ENCODE measurements around the gene PFKL.
"Not testable (repeated sequence)": the region's sequence is repeated elsewhere in the genome, so short reads cannot be mapped to it uniquely, and the experiment has no call there.

Gene PFKL

DNA sequence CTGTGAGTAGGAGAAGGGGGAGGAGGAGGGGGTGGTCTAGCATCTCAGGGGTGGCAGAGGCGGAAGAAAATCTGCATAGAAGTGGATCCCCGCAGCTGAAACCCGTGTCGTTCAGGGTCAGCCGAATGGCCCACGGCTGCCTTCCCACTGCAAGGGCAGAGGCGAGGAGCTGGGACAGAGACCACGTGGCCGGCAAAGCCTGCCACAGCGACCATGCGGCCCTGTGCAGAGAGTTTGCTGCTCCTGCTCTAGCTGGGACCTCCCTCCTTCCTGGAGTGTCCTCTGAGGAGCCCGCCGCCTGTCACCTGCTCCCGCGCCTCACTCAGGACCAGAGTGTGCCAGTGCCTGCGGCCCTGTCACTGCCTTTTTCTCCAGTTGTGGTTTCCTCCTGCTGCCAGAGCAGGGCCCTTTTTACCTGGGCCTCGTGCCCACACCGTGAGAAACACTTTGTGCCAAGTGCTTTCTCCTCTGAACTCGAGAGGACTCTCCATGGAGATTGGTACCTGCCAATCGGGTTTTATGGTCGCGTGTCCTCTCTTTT is 48.1 kb downstream of the PFKL start:
- DNase-seq: no peak

- no peak for DNase-seq
Observed at GRCh38 chr21:44348861-44349260, 49.0 kb downstream of the PFKL start.

GRCh38 chr21:44349416-44349846 is 49.6 kb downstream of the PFKL start:
- no peak for DNase-seq

DNA sequence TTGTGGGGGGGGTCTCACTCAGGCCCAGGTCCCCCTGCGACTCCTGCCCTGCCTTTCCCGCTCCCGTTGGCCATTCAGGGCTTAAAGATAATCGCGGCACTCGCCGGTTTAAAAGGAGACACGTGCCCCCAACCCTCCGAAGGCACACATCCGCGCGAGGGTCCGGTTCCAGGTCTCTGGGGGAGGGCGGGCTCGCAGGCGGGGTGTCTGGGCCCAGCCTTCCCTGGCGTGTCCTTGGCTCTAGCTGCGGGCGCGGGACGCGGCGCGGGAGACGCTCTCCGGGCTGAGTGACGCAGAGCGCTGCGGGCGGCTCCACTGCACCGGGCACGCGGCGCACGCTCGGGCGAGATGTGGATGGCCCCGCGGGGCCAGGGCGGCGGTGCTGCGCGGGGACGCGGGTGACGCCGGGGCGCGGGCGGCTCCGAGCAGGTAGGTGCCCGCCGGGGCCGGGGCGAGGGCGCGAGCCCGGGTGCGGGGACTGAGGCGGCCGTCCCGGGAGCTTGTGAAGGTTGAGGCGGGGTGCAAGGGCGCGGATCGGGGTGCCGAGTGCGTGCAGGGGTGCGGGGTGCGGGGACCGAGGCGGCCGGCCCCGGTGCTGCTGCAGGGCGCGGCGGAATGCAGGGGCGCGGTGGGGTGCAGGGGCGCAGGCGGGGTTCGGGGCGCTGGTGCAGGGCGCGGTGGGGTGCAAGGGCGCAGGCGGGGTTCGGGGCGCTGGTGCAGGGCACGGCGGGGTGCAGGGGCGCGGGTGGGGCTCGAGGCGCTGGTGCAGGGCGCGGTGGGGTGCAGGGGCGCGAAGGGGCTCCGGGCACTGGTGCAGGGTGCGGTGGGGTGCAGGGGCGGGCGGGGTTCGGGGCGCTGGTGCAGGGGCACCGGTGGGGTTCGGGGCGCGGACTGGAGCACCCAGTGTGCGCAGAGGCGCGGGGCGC is 50.3 kb downstream of the PFKL start:
- DNase-seq: no peak

- DNase-seq: no peak
Observed at GRCh38 chr21:44350773-44351481, 51.1 kb downstream of the PFKL start.

DNA sequence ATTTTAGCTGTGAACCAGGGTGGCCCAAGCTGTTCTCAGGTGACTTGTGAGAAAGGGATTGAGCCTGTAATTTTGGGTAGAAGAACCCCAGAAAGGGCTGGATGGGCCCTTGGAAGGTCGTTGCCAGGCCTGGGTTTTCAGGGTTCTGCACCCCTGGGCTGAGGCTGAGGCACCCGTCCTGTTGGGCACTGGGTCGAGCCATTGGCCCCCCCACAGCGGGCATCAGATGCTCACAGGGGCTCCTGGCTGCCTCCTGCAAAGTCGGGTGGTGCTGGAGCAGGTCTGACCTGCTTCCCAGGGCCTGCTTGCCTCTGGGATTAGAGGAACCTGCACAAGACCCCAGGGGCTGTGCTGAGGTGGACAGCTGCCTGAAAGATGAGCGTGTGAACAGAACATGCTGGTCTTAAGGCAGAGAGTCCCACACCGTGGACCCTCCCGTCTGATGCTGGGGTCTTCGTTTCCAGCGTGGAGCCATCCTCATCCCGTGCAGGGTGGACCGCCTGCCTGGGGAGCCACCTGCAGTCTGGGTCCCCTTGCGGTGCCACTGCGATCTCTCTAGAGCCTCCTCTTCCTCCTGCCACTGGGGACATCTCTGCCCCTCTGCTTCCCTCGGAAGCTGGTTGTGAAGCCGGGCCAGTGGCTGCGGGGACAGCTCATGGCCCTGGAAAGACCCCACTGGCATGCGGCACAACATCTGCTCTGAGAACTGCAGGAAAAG is 51.8 kb downstream of the PFKL start:
- no peak for DNase-seq

GRCh38 chr21:44352253-44352860 is 52.5 kb downstream of the PFKL start:
- peak; percentile 53 for DNase-seq

DNA sequence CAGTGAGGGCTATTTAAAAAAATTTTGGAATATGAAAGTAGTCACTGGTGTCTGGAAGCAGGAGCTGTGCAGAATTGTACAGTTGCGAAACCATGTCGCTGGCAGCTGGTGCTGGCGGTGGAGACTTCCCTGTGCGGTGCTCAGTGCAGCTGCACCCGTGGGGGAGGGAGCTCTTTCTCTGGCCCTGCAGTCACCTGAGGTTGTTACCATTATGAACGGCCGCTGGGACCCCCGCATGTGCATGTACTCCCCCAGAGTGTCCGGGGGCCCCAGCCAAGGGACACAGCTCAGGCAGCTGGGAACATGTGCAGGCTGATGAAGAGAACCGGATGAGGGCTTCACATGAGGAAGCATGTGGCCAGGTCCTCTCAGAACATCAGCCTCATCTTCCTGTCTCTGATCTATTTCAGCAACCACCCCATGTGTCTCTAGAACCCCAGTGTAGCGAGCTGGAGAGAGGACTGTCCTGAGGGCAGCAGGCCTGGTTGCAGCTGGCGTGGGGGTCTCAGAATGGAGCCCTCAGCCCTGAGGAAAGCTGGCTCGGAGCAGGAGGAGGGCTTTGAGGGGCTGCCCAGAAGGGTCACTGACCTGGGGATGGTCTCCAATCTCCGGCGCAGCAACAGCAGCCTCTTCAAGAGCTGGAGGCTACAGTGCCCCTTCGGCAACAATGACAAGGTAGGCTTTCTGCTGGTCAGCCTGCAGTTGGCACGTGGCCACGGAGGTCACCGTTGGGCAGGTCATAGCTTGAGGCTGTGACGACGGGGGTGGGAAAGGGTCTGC is 53.5 kb downstream of the PFKL start, which contains the start of gene TRPM2:
TRPM2 (plus strand) TSS at position 431 of the 780 bp plus-strand sequence; CDS start at position 511, 80 bp downstream.
- DNase-seq: peak; percentile 99

DNA sequence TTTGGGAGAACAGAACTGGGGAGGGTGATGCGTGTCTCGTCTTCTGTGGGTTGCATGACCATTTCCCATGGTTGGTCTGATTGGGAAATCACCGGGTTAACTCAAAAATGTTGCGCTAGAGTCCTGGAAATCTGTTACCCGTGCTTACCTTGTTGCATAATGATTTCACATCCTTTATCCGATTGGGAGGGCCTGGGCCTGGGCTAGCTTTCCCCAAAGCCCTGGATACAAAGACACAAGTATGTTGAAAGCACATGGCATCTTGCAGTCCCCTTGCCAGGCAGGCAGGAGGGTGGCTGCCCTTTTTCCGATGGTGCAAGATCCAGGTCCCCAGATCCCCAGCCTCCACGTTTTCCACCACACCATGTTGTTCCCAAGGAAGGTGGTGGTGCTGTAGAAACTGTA is 54.1 kb downstream of the PFKL start:
- peak; percentile 98 for DNase-seq

DNA sequence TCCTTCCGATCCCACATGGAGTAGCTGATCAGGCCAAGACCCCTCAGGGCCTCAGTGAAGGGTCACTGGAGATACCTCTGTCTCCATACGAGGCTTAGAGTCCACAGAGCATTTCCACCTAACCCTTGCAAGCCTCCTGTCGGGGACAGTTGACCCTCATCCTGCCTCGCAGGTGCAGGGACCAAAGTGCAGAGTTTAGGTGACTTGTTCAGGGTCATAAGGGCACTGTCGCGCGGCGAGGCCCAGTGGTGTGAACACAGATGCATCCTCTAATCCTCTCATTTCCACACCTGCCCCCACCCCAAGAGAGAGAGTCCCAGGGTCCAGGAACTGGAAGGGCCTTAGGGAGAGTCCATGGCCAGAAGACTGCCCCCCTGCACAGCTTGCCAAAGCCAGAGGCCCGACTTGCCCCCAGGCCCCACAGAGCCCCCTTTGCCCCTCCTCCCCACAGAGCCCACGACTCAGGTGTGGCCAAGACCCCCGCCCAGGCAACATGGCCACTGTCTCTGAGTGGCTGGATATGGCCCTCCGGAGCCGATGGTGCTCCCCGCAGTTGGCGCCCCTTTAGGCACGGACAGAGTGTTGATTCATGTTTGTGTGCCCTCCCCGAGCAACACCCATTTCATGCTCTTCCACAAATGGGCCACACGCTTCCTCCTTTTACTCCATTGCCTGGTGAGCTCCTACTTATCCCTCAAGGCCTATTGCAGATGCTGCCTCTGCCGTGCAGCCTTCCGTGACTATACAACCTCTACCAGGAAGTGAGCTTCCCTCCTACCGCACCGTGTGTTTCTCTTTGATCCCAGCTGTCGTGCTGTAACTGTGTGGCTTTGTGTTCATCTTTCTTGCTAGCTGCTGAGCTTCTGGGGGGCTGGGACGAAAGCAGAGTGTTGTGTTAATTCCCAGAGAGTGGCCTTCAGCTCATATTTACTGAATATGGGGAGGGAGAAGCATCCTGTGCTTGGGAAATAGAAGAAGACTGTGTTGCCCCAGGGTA is 55.2 kb downstream of the PFKL start:
- peak; percentile 85 for DNase-seq

GRCh38 chr21:44356160-44356559 is 56.3 kb downstream of the PFKL start:
- DNase-seq: no peak

- DNase-seq: peak; percentile 68
Observed at GRCh38 chr21:44356636-44357035, 56.8 kb downstream of the PFKL start.

- DNase-seq: no peak
Observed at GRCh38 chr21:44357064-44357837, 57.4 kb downstream of the PFKL start.

DNA sequence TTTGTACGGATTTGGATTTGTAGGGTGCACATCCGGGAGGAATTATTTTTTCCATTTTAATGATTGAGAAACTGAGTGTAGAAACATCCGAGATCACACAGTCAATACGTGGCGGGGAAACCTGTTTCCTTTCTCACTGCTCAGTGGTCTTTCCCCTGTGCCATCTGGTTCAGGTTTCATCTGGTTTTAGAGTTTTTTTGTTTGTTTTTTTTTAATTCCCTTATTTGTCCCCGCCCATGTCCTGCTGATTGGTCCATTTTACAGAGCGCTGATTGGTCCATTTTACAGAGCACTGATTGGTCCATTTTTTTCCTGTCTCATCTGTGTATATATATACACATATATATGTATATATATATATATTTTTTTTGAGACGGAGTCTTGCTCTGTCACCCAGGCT is 59.5 kb downstream of the PFKL start:
- peak; percentile 46 for DNase-seq

DNA sequence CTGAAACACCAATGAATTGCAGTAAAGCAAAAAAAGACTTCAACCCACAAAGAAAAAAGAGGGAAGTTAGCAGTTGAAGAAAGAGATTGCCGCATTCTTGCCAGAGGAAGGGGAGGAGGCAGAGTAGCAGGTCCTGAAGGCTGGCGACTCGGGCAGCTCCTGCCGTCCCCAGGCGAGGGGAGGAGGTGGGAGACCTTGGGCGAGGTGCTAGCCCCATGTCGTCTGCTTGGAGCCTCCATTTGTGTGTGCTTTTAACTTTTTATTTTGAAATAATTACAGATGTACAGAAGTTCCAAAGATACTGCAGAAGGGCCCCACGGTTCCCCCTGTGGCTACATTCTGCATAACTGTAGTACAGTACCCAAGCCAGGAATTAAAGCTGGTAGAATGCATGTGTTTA is 60.3 kb downstream of the PFKL start:
- DNase-seq: peak; percentile 83

DNA sequence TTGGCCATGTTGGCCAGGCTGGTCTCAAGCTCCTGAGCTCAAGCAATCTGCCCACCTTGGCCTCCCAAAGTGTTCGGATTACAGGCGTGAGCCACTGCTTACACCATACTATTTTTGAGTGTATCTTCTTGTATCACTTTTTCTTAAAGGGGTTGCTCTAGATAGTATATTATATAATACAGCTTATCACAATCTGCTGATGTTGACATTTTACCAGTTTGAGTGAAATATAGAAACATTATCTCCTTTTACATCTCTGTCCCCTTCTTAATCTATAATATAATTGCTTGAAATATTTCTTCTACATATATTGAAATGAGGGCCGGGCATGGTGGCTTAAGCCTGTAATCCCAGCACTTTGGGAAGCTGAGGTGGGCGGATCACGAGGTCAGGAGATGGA is 62.0 kb downstream of the PFKL start:
- DNase-seq: not testable (repeated sequence)

GRCh38 chr21:44363278-44363677 is 63.4 kb downstream of the PFKL start:
- DNase-seq: no peak

DNA sequence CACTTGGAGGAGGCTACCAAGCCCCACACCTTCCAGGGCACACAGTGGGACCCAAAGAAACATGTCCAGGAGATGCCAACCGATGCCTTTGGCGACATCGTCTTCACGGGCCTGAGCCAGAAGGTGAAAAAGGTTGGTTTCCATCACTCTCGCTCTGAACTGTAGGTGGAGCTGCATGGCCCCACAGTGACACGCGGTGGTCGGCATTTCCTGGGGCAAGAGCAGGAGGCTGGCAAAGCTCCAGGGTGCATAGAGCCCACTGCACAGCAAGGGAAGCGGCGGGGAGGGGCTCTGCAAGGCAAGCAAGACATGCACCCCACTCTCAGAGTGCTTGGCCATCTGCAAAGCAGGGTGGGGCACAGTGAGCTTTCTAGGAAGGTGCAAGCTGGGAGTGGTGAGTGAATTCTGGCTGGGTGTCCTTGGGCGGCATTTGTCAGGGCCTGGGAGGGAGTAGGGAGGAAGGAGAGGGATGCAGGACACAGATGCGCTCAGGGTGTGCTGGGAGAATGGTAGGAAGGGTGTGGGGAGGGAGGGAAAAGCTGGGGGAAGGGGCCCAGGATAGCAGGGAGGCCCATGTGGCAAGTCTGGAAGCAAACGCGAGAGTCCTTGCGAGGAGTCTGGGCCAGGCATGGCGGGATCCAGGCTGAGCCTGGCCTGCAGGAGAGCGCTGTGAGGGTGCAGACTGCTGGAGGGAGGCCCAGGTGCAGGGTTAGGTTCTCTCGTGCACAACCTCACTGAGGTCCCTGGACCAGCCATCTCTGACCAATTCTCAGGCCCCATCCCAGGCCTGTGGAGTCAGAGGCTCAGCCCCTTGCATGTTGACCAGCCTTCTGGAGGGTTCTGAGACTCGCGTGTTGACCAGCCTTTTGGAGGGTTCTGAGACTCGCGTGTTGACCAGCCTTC is 64.5 kb downstream of the PFKL start:
- DNase-seq: no peak
